ENCODE measurements around the gene CLIC4. TPM values are rescaled to one million over a fixed set of nuclear protein-coding genes. Genes with fewer than 3 reads are reported as not detected.

CLIC4 gene
- total RNA-seq, 1 donor from 2014 or later = 526 TPM

Other genes with a start within 250 kb of the CLIC4 start
- 3.7 and 7.4 TPM in 2 replicates for gene RCAN3, start 242.6 kb upstream of the CLIC4 start, total RNA-seq
- not detected in 2 replicates for gene NCMAP, start 189.4 kb upstream of the CLIC4 start, total RNA-seq
- gene SRRM1, start 102.1 kb upstream of the CLIC4 start, total RNA-seq = 51.6 and 106 TPM in 2 replicates
- gene RUNX3, start 184.8 kb downstream of the CLIC4 start, total RNA-seq = 0.06 TPM in 1 of 2 replicates, not detected in the other